H9 (cell line): Measurements from ENCODE around the gene UBE2E1. TPM values are rescaled to one million over a fixed set of nuclear protein-coding genes. Genes with fewer than 3 reads are reported as not detected.
A peak's percentile ranks its signal among the peaks of the same experiment; 100 is the strongest.
"Not testable (repeated sequence)": the region's sequence is repeated elsewhere in the genome, so short reads cannot be mapped to it uniquely, and the experiment has no call there.

Source experiments
- DNase-seq: peaks from one replicate; pipeline ENCODE4 v3.0.0-alpha.2; 2017
- H2AFZ ChIP-seq: one replicate; pipeline ENCODE4 v1.6.1; 2013; ENCODE audit warnings: mild to moderate bottlenecking, low read length, control low read depth, moderate library complexity
- H2AK5ac ChIP-seq: 2 replicates; pipeline ENCODE4 v1.6.1; 2013; ENCODE audit warnings: low read length, control low read depth, mixed read lengths; ENCODE audit not compliant: insufficient read length
- H2BK120ac ChIP-seq: one replicate; pipeline ENCODE4 v1.6.1; 2013; ENCODE audit warnings: low read depth, mild to moderate bottlenecking, low read length, control low read depth, inconsistent platforms; ENCODE audit not compliant: poor library complexity, severe bottlenecking
- H2BK12ac ChIP-seq: 2 replicates; pipeline ENCODE4 v1.6.1; 2013; ENCODE audit warnings: low read length, control low read depth, mixed read lengths, low read depth; ENCODE audit not compliant: insufficient read length
- H2BK15ac ChIP-seq: 2 replicates; pipeline ENCODE4 v1.6.1; 2013; ENCODE audit warnings: low read depth, low read length, control low read depth
- H2BK20ac ChIP-seq: one replicate; pipeline ENCODE4 v1.6.1; 2013; ENCODE audit warnings: low read depth, mild to moderate bottlenecking, low read length, control low read depth, inconsistent platforms; ENCODE audit not compliant: poor library complexity, severe bottlenecking
- H2BK5ac ChIP-seq: 2 replicates; pipeline ENCODE4 v1.6.1; 2013; ENCODE audit warnings: low read length, control low read depth, mixed read lengths; ENCODE audit not compliant: insufficient read length
- H3K14ac ChIP-seq: 2 replicates; pipeline ENCODE4 v1.6.1; 2013; ENCODE audit warnings: low read length, control low read depth; ENCODE audit not compliant: insufficient read depth
- H3K18ac ChIP-seq: 2 replicates; pipeline ENCODE4 v1.6.1; 2013; ENCODE audit warnings: low read depth, mild to moderate bottlenecking, mixed read lengths, low read length, control low read depth; ENCODE audit not compliant: insufficient read length
- H3K23ac ChIP-seq: 2 replicates; pipeline ENCODE4 v1.6.1; 2013; ENCODE audit warnings: low read length, control low read depth, mixed read lengths, low read depth; ENCODE audit not compliant: insufficient read length
- H3K23me2 ChIP-seq: 2 replicates; pipeline ENCODE4 v1.6.1; 2013; ENCODE audit warnings: low read depth, mild to moderate bottlenecking, mixed read lengths, low read length, control low read depth; ENCODE audit not compliant: insufficient read length, poor library complexity, severe bottlenecking
- H3K27ac ChIP-seq: 2 replicates; pipeline ENCODE4 v1.5.1; 2013; ENCODE audit warnings: low read length, control low read depth, mixed read lengths, low read depth; ENCODE audit not compliant: insufficient read length
- H3K27me3 ChIP-seq: 2 replicates; pipeline ENCODE4 v1.6.1; 2013; ENCODE audit warnings: low read length, control low read depth, inconsistent platforms; ENCODE audit not compliant: insufficient read depth
- H3K4ac ChIP-seq: 2 replicates; pipeline ENCODE4 v1.6.1; 2013; ENCODE audit warnings: low read depth, mild to moderate bottlenecking, control low read depth, inconsistent platforms, low read length, moderate library complexity
- H3K4me1 ChIP-seq: 2 replicates; pipeline ENCODE4 v1.6.1; 2013; ENCODE audit warnings: low read length, control low read depth, inconsistent platforms; ENCODE audit not compliant: insufficient read depth
- H3K4me2 ChIP-seq: 2 replicates; pipeline ENCODE4 v1.6.1; 2013; ENCODE audit warnings: low read length, control low read depth, mixed read lengths; ENCODE audit not compliant: insufficient read length, insufficient read depth
- H3K56ac ChIP-seq: 2 replicates; pipeline ENCODE4 v1.6.1; 2013; ENCODE audit warnings: low read depth, mild to moderate bottlenecking, mixed read lengths, low read length, control low read depth; ENCODE audit not compliant: insufficient read length
- H3K79me1 ChIP-seq: 2 replicates; pipeline ENCODE4 v1.6.1; 2013; ENCODE audit warnings: low read depth, mild to moderate bottlenecking, moderate library complexity, low read length, control low read depth, inconsistent platforms; ENCODE audit not compliant: insufficient read depth, poor library complexity, severe bottlenecking
- H3K79me2 ChIP-seq: 2 replicates; pipeline ENCODE4 v1.6.1; 2013; ENCODE audit warnings: low read length, control low read depth, inconsistent platforms; ENCODE audit not compliant: insufficient read depth
- H3K9ac ChIP-seq: 2 replicates; pipeline ENCODE4 v1.6.1; 2013; ENCODE audit warnings: low read length, control low read depth, mixed read lengths; ENCODE audit not compliant: insufficient read length; ENCODE audit errors: extremely low read depth
- H3K9me3 ChIP-seq: one replicate; pipeline ENCODE4 v1.6.1; 2013; ENCODE audit warnings: low read depth, low read length, inconsistent platforms; ENCODE audit not compliant: control insufficient read depth
- H3T11ph ChIP-seq: one replicate; pipeline ENCODE4 v1.6.1; 2013; ENCODE audit warnings: mild to moderate bottlenecking, low read length, control low read depth, inconsistent platforms
- H4K20me1 ChIP-seq: one replicate; pipeline ENCODE4 v1.6.1; 2013; ENCODE audit not compliant: control insufficient read depth, insufficient read length, insufficient read depth
- H4K5ac ChIP-seq: 2 replicates; pipeline ENCODE4 v1.6.1; 2013; ENCODE audit warnings: low read depth, mild to moderate bottlenecking, mixed read lengths, low read length, control low read depth; ENCODE audit not compliant: insufficient read length
- H4K8ac ChIP-seq: replicated peaks from 2 replicates; pipeline ENCODE4 v1.6.1; 2013; ENCODE audit warnings: low read length, control low read depth, mixed read lengths, low read depth; ENCODE audit not compliant: insufficient read length
- H4K91ac ChIP-seq: 2 replicates; pipeline ENCODE4 v1.6.1; 2013; ENCODE audit warnings: low read depth, mild to moderate bottlenecking, moderate library complexity, mixed read lengths, low read length, control low read depth; ENCODE audit not compliant: insufficient read length
- H3K27ac Mint-ChIP-seq, 3 experiments: 2 replicates in 2 of 3; 3 replicates in 1 of 3; pipeline ENCODE4 v1.8.0; 2020 to 2021; ENCODE audit warnings: mixed read lengths in 3 of 3, mild to moderate bottlenecking in 1 of 3, moderate library complexity in 1 of 3
- H3K27me3 Mint-ChIP-seq: 2 replicates; pipeline ENCODE4 v1.8.0; 2021; ENCODE audit warnings: low read depth, mild to moderate bottlenecking, moderate library complexity, mixed read lengths
- H3K36me3 Mint-ChIP-seq, 3 experiments: 2 replicates in 2 of 3; 3 replicates in 1 of 3; pipeline ENCODE4 v1.8.0; 2020 to 2021; ENCODE audit warnings: low read depth in 3 of 3, mixed read lengths in 3 of 3; ENCODE audit not compliant: insufficient read depth in 1 of 3
- H3K4me1 Mint-ChIP-seq, 2 experiments: 2 replicates each; pipeline ENCODE4 v1.8.0; 2020; ENCODE audit warnings: mixed read lengths in 2 of 2
- H3K4me3 Mint-ChIP-seq, 2 experiments: 2 replicates in 1 of 2; 3 replicates in 1 of 2; pipeline ENCODE4 v1.8.0; 2020 to 2021; ENCODE audit warnings: mild to moderate bottlenecking in 2 of 2, mixed read lengths in 2 of 2, moderate library complexity in 1 of 2
- H3K9me3 Mint-ChIP-seq, 2 experiments: 2 replicates in 1 of 2; 3 replicates in 1 of 2; pipeline ENCODE4 v1.8.0; 2020; ENCODE audit warnings: mild to moderate bottlenecking in 2 of 2, mixed read lengths in 2 of 2, moderate library complexity in 1 of 2
- WGBS: extraction: QIAGEN DNeasy Blood & Tissue Kit; methylation state at CpG from one replicate; pipeline ENCODE4 v1.1.7; 2013; ENCODE audit warnings: missing lambda C conversion rate, low lambda C conversion rate, mixed read lengths; ENCODE audit not compliant: insufficient read length; ENCODE audit errors: extremely low coverage; 5-methylcytosine and 5-hydroxymethylcytosine counted together
- total RNA-seq: library from RNA; stranded (reverse); gene quantifications from 2 replicates; pipeline ENCODE4 v1.2.1, GENCODE V29; 2021
- TF ChIP-seq, protein P1 (sequence below): fragments of 200-600 bp; sonication (generic); conservative IDR thresholded peaks from 3 replicates; pipeline ENCODE4 v1.8.0; 2021; ENCODE audit warnings: antibody characterized with exemption, mild to moderate bottlenecking

Gene UBE2E1
- total RNA-seq, 1 experiment from 2014 or later, result 142 TPM

DNA sequence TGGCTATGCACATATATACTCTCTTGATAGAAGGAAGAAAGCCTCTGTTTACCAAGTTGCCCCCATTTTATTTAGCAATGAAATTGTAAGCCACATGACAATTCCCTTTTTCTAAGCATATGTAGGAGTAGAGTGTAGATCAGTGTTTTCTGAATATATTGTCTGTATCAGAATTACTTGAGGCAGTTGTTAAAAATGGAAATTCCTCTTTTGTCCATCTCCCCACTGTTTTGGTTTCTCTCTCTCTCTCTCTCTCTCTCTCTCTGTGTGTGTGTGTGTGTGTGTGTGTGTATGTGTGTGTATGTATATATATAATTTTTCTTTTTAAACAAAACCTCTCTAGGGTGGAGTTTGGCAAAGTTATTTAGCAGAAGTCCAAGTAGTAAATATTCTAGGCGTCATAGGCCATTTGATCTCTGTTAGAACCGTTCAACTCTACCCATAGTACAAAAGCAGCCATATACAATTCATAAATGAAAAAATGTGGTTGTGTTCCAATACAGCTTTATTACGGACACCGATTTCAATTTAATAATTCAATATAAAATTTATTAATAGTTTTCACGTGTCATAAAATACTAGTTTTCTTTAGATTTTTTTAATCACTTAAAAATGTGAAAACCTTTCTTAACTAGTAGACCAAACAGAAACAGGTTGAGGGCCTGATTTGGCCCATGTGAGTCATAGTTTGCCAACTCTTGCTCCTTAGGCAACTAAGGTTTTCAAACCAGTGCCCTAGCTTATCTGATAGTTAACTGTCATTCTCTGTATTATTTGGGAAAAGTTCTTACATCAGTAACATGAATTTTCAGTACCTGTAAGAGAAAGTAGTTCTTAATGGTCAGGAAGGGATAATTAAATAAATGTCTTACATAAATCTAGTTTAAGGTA lies 39.8 kb downstream of the UBE2E1 start:
- Histone ChIP-seq H2BK120ac (no peak overlapping the region), H3K18ac (no peak overlapping the region), H3K4me1 (no peaks in the 10 kb centered on the region), H4K5ac (no peak overlapping the region), H2AFZ (no peak overlapping the region), H4K8ac (no peak overlapping the region), H3K23ac (no peak overlapping the region), H4K20me1 (no peaks in the 10 kb centered on the region), H3K9ac (no peak overlapping the region), H3K4me2 (no peak overlapping the region), H3K56ac (no peak overlapping the region), H3K27me3 (no peaks in the 10 kb centered on the region), H3K9me3 (no peaks in the 10 kb centered on the region), H3K27ac (no peak overlapping the region), H3K4ac (no peak overlapping the region), H3K79me2 (peaks cover 6% of the 10 kb centered on the region; the same call in 1 of the 2 replicates), H2AK5ac (no peak overlapping the region), H2BK5ac (no peak overlapping the region), H3K14ac (no peak overlapping the region), H3K23me2 (no peaks in the 10 kb centered on the region), H2BK20ac (no peak overlapping the region), H3K79me1 (peaks cover 1% of the 10 kb centered on the region), H2BK15ac (no peak overlapping the region), H3T11ph (no peak overlapping the region), H2BK12ac (no peak overlapping the region), H4K91ac (no peak overlapping the region)
- TF ChIP-seq, protein P1, sequence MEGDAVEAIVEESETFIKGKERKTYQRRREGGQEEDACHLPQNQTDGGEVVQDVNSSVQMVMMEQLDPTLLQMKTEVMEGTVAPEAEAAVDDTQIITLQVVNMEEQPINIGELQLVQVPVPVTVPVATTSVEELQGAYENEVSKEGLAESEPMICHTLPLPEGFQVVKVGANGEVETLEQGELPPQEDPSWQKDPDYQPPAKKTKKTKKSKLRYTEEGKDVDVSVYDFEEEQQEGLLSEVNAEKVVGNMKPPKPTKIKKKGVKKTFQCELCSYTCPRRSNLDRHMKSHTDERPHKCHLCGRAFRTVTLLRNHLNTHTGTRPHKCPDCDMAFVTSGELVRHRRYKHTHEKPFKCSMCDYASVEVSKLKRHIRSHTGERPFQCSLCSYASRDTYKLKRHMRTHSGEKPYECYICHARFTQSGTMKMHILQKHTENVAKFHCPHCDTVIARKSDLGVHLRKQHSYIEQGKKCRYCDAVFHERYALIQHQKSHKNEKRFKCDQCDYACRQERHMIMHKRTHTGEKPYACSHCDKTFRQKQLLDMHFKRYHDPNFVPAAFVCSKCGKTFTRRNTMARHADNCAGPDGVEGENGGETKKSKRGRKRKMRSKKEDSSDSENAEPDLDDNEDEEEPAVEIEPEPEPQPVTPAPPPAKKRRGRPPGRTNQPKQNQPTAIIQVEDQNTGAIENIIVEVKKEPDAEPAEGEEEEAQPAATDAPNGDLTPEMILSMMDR, result no peak
- Mint-ChIP-seq H3K27ac (peak overlapping the region in 1 of 3 experiments; percentile 17; a peak in 1 of 7 replicates), H3K9me3 (no peaks in the 10 kb centered on the region; a peak in 2 of 5 replicates), H3K4me1 (peaks cover 9 to 20% of the 10 kb centered on the region in 2 experiments), H3K27me3 (no peaks in the 10 kb centered on the region), H3K36me3 (peaks cover 5 to 9% (median 7%) of the 10 kb centered on the region in 3 experiments; a peak in 6 of 7 replicates), H3K4me3 (no peak overlapping the region)
- no peak for DNase-seq
- no CpG with 5 or more reads among the region's 5 CpGs for WGBS

DNA sequence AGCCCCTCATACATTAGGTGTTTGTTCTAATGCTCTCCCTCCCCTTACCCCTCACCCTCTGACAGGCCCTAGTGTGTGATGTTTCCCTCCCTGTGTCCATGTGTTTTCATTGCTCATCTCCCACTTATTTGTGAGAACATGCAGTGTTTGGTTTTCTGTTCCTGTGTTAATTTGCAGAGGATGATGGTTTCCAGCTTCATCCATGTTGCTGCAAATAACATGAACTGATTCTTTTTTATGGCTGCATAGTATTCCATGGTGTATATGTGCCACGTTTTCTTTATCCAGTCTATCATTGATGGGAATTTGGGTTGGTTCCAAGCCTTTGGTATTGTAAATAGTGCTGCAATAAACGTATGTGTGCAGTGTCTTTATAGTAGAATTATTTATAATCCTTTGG lies 43.7 kb downstream of the UBE2E1 start:
- H4K20me1 ChIP-seq, H2BK15ac ChIP-seq, H3K18ac ChIP-seq, H3K79me1 ChIP-seq, H3K9me3 ChIP-seq, H3K4me1 Mint-ChIP-seq, H2BK120ac ChIP-seq, DNase-seq, H2AK5ac ChIP-seq, H3K9ac ChIP-seq, H3T11ph ChIP-seq, H3K27me3 ChIP-seq, H2BK20ac ChIP-seq, H3K4ac ChIP-seq, H4K5ac ChIP-seq, H3K23ac ChIP-seq, H4K91ac ChIP-seq, H3K27ac ChIP-seq, H2BK12ac ChIP-seq, H3K56ac ChIP-seq, H2AFZ ChIP-seq, H2BK5ac ChIP-seq, H3K14ac ChIP-seq, H4K8ac ChIP-seq, H3K4me1 ChIP-seq, H3K9me3 Mint-ChIP-seq, H3K27me3 Mint-ChIP-seq, H3K23me2 ChIP-seq, H3K4me2 ChIP-seq, H3K79me2 ChIP-seq, H3K4me3 Mint-ChIP-seq, H3K27ac Mint-ChIP-seq: not testable (repeated sequence)
- no CpG with 5 or more reads among the region's 2 CpGs for WGBS
- H3K36me3 Mint-ChIP-seq, result peaks cover 29 to 32% (median 30%) of the 10 kb centered on the region in 3 experiments
